ENCODE results near the gene PALB2.

DNA sequence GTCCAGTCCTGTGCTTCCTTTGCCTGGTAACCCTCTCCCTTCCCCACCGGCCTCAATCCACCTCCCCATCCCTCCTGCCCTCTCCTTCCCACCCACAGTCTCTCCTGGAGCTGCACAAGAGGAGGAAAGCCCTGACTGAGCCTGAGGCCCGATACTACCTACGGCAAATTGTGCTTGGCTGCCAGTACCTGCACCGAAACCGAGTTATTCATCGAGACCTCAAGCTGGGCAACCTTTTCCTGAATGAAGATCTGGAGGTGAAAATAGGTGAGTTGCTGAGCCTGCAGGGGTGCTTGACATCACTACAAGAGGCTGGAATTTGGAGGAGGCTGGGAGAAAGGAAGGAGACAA lies 38.9 kb upstream of the PALB2 start:
- TF ChIP-seq CTCF (IDR thresholded peaks at IDR 0.05; ENCODE audit: poor library complexity) (no peak), EZH2phosphoT487 (IDR thresholded peaks at IDR 0.05; ENCODE audit: low read depth, severe bottlenecking, unreplicated experiment) (no peak)
